ENCODE data around the gene ZNF470.

DNA sequence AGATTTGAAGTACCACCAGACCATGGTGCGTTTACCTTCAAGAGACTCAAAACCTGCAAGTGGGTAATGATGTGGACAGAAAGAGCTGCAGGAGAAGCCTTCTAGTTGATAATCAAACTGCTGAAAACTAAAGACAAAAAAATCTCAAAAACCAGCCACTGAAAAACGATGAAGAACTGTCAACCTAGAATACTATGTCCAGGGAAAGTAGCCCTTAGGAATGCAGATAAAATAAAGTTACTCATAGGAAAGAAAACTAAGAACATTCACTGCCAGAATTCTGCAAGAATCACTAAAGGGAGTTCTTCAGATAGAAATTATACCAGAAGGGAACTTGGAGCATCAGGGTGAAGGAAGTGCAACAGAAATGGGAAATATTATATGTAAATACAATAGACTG, 5.3 kb downstream of the ZNF470 start:
- TF ChIP-seq EZH2 (IDR thresholded peaks at IDR 0.05; ENCODE audit: borderline replicate concordance, insufficient read depth, low read length, poor library complexity, severe bottlenecking) (no peak), EP300 (conservative IDR thresholded peaks at IDR 0.05; ENCODE audit: poor library complexity, severe bottlenecking) (no peak), MXI1 (conservative IDR thresholded peaks at IDR 0.05; ENCODE audit: poor library complexity, severe bottlenecking) (no peak), TAF1 (IDR thresholded peaks at IDR 0.05; ENCODE audit: low read depth) (no peak), POLR2AphosphoS5 (IDR thresholded peaks at IDR 0.05) (no peak)
- TF ChIP-seq, protein P1, sequence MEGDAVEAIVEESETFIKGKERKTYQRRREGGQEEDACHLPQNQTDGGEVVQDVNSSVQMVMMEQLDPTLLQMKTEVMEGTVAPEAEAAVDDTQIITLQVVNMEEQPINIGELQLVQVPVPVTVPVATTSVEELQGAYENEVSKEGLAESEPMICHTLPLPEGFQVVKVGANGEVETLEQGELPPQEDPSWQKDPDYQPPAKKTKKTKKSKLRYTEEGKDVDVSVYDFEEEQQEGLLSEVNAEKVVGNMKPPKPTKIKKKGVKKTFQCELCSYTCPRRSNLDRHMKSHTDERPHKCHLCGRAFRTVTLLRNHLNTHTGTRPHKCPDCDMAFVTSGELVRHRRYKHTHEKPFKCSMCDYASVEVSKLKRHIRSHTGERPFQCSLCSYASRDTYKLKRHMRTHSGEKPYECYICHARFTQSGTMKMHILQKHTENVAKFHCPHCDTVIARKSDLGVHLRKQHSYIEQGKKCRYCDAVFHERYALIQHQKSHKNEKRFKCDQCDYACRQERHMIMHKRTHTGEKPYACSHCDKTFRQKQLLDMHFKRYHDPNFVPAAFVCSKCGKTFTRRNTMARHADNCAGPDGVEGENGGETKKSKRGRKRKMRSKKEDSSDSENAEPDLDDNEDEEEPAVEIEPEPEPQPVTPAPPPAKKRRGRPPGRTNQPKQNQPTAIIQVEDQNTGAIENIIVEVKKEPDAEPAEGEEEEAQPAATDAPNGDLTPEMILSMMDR (IDR thresholded peaks at IDR 0.05; ENCODE audit: poor library complexity, severe bottlenecking) = no peak
- TF ChIP-seq, protein P2, sequence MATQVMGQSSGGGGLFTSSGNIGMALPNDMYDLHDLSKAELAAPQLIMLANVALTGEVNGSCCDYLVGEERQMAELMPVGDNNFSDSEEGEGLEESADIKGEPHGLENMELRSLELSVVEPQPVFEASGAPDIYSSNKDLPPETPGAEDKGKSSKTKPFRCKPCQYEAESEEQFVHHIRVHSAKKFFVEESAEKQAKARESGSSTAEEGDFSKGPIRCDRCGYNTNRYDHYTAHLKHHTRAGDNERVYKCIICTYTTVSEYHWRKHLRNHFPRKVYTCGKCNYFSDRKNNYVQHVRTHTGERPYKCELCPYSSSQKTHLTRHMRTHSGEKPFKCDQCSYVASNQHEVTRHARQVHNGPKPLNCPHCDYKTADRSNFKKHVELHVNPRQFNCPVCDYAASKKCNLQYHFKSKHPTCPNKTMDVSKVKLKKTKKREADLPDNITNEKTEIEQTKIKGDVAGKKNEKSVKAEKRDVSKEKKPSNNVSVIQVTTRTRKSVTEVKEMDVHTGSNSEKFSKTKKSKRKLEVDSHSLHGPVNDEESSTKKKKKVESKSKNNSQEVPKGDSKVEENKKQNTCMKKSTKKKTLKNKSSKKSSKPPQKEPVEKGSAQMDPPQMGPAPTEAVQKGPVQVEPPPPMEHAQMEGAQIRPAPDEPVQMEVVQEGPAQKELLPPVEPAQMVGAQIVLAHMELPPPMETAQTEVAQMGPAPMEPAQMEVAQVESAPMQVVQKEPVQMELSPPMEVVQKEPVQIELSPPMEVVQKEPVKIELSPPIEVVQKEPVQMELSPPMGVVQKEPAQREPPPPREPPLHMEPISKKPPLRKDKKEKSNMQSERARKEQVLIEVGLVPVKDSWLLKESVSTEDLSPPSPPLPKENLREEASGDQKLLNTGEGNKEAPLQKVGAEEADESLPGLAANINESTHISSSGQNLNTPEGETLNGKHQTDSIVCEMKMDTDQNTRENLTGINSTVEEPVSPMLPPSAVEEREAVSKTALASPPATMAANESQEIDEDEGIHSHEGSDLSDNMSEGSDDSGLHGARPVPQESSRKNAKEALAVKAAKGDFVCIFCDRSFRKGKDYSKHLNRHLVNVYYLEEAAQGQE (IDR thresholded peaks at IDR 0.05; ENCODE audit: borderline replicate concordance) = no peak
